ENCODE results near the gene PPP5C. TPM values are rescaled to one million over a fixed set of nuclear protein-coding genes. Genes with fewer than 3 reads are reported as not detected.

The PPP5C gene
- total and polyA plus RNA-seq, 2 of the 13 experiments (the other 11 are each of a cell fraction or from before 2014, with no cell fraction given): 41.6 to 67.9 TPM

GRCh38 chr19:46428239-46429135, 81.6 kb downstream of the PPP5C start, which contains the start of gene PNMA8C (continued):
- no peak for TF ChIP-seq SNAPC4 (CRISPR knock-in tag; IDR thresholded peaks at IDR 0.05)
- no peak for TF ChIP-seq AHR (CRISPR knock-in tag; IDR thresholded peaks at IDR 0.05)
- TF ChIP-seq GLMP (CRISPR knock-in tag; IDR thresholded peaks at IDR 0.05; ENCODE audit: borderline replicate concordance): no peak
- TF ChIP-seq GABPB1 (CRISPR knock-in tag; IDR thresholded peaks at IDR 0.05): peak; percentile 27; the same call in 1 of the 2 replicates
- TF ChIP-seq MLX (CRISPR knock-in tag; IDR thresholded peaks at IDR 0.05): no peak
